Breast epithelium (tissue), 4 donors: Measurements from ENCODE around the gene SELENOS. TPM values are rescaled to one million over a fixed set of nuclear protein-coding genes. Genes with fewer than 3 reads are reported as not detected.
"Not testable (repeated sequence)": the region's sequence is repeated elsewhere in the genome, so short reads cannot be mapped to it uniquely, and the experiment has no call there.

Experiments used
- DNase-seq, 2 donors: peaks; one replicate each; pipeline ENCODE4 v3.0.0-alpha.2; 2019; ENCODE audit warnings: low spot score in 2 of 2
- H3K27ac ChIP-seq, 2 donors: fragments of 200-600 bp; sonication (generic) in 1 of 2; one replicate each; pipeline ENCODE4 v1.5.1; 2016 to 2019; ENCODE audit warnings: mild to moderate bottlenecking in 1 of 2
- H3K27me3 ChIP-seq, 2 donors: fragments of 200-600 bp; sonication (generic) in 1 of 2; one replicate each; pipeline versions ENCODE4 v1.5.1 to v1.6.0; 2017 to 2019; ENCODE audit warnings: control low read depth in 1 of 2, mild to moderate bottlenecking in 1 of 2
- H3K36me3 ChIP-seq: fragments of 200-600 bp; one replicate; pipeline ENCODE4 v1.5.1; 2019
- H3K4me1 ChIP-seq, 2 donors: fragments of 200-600 bp; sonication (generic); one replicate each; pipeline ENCODE4 v1.5.1; 2016 to 2019; ENCODE audit warnings: control low read depth in 1 of 2
- H3K4me3 ChIP-seq, 3 donors: fragments of 200-600 bp; sonication (generic); 1 replicate in 2 of 3; 2 replicates in 1 of 3; pipeline ENCODE4 v1.5.1; 2016 to 2019; ENCODE audit warnings: mild to moderate bottlenecking in 3 of 3, moderate library complexity in 2 of 3
- H3K9me3 ChIP-seq, 2 donors: fragments of 200-600 bp; sonication (generic) in 1 of 2; one replicate each; pipeline ENCODE4 v1.5.1; 2016 to 2019; ENCODE audit warnings: control low read depth in 1 of 2
- POLR2A ChIP-seq: fragments of 450-650 bp; IDR thresholded peaks from one replicate; pipeline ENCODE4 v1.6.1; 2016; ENCODE audit warnings: antibody characterized with exemption, mild to moderate bottlenecking, moderate library complexity
- POLR2AphosphoS5 ChIP-seq, 3 donors: sonication (generic); formaldehyde crosslinking; IDR thresholded peaks; one replicate each; pipeline ENCODE4 v1.6.1; 2017; ENCODE audit warnings: antibody characterized with exemption in 3 of 3
- intact Hi-C: fragments of 100-400 bp; cut with DNase I; formaldehyde crosslinking; loops from one replicate; pipeline ENCODE4 v1.15.1; 2023; ENCODE audit warnings: low total_unique reads
- total RNA-seq, 3 donors: library from RNA; depleted of rRNA; stranded (reverse); fragments of >200 nt; gene quantifications; one replicate each; pipeline ENCODE4 v1.1.0, GENCODE V29; 2016
- TF ChIP-seq, protein P1 (sequence below), 3 donors: fragments of 450-650 bp; IDR thresholded peaks; one replicate each; pipeline ENCODE4 v1.5.1; 2016 to 2017; ENCODE audit warnings: antibody characterized with exemption in 3 of 3, mild to moderate bottlenecking in 3 of 3, moderate library complexity in 3 of 3

Gene SELENOS
- total RNA-seq, 3 donors from 2014 or later, result 56.1 to 76.8 (median 76.4) TPM

DNA sequence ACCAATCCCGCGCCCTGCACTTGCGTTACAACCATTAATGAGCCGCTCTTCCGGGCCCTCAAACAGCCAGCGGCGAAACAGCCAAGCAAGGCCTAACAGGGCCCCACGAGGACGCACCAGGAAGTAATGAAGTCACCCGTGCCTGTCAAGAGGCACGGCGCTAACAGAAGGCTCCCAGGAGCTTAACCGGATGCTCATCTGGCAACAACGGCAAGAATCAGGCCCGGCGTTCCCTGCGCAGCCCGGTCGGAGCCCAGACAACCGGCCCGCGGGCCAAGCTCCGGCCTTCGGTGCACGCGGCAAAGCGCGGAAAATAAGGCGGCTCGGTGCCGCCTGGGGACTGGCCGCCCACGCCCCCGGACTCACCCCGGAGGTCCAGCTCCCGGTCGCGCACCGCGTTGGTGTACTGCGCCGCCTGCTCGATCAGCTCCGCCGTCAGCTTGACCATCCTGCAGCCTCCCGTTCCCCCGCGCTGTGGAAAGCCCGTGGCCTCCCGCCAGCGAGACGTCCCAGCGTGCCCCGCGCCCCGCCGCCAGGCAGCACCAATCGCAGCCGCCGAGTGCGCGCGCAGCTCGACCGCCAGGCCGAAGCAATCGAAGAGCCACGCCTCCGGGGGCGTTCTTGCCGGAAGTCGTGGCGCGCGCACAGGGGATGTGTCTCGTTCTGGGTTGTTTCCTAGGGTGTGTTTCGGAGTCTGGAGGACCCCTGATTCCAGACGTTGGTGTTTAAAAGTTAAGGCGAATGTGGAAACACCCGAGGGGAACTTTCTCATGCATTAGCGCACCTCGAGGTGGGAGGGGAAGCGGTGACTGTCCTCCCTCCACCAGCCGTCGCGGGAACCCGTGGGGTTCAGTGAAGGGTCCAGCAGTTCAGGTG, 17.7 kb upstream of the SELENOS start, which contains the start of gene SNRPA1:
TSS of gene SNRPA1 (minus strand) at position 518 of the 876 bp plus-strand sequence. CDS start at position 448, 70 bp downstream.
- Histone ChIP-seq H3K27ac (peak within 1 kb of the TSS; percentile 95 to 96), H3K4me1 (peaks cover 0 to 15% of the 10 kb centered on the region in 2 donors), H3K27me3 (no peaks in the 10 kb centered on the region), H3K4me3 (peak within 1 kb of the TSS; percentile 93 to 97 (median 93)), H3K36me3 (no peaks in the 10 kb centered on the region), H3K9me3 (no peaks in the 10 kb centered on the region)
- DNase-seq, result peak; percentile 96 to 97
- TF ChIP-seq POLR2A (peak; percentile 87), POLR2AphosphoS5 (IDR thresholded peaks at IDR 0.05) (peak; percentile 85 to 94 (median 93))
- TF ChIP-seq, protein P1, sequence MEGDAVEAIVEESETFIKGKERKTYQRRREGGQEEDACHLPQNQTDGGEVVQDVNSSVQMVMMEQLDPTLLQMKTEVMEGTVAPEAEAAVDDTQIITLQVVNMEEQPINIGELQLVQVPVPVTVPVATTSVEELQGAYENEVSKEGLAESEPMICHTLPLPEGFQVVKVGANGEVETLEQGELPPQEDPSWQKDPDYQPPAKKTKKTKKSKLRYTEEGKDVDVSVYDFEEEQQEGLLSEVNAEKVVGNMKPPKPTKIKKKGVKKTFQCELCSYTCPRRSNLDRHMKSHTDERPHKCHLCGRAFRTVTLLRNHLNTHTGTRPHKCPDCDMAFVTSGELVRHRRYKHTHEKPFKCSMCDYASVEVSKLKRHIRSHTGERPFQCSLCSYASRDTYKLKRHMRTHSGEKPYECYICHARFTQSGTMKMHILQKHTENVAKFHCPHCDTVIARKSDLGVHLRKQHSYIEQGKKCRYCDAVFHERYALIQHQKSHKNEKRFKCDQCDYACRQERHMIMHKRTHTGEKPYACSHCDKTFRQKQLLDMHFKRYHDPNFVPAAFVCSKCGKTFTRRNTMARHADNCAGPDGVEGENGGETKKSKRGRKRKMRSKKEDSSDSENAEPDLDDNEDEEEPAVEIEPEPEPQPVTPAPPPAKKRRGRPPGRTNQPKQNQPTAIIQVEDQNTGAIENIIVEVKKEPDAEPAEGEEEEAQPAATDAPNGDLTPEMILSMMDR (IDR thresholded peaks at IDR 0.05), result no peak
- intact Hi-C loops, result no loop called here

DNA sequence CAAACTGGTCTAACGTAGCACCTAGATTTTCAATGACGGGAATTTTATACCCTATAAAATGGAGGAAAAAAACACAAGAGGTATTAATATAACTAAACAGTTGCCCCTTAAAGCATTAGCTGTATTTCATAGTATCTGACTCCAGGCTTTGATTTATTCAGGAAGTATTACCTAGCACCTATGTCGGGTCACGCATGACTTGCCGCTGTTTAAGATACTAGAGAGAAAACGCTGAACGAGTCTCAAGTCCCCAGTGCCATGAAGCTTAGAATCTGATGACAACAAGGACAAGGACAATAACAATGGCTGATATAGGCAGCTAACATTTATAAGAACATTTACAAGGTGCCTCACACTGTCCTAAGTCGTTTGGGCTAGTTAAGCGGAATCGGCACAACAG, 15.8 kb upstream of the SELENOS start:
- H3K27ac ChIP-seq, result no peak overlapping the region

DNA sequence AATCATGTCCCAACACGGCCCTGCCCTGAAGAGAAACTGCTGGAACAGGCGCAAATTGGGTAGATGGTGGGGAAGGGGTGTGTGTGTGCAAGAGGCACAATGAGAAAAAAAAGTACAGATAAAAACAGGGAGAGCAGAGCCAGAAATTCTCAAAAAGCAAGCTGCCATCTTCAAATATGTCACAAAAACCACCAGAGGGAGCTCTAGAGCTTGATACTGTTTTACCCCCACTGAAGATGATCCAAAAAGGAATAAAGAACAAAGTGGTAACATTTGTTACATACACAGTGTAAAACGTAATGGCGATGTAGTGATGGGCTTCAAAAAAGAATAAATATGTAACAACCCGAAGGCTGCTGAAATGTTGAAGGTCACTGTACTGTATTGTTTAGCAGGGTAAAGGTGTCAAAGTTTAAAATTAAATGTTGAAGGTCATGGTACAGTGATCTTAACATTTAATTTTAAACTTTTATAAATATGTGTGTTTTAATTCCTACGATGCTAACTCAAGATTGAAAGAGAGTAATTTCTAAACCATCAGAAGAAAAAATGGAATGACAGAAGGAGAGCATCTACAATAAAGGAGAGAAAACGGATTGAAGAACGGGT, 11.7 kb upstream of the SELENOS start:
- H3K4me3 ChIP-seq, result no peak overlapping the region
- H3K9me3 ChIP-seq, result no peaks in the 10 kb centered on the region
- TF ChIP-seq, protein P1 (IDR thresholded peaks at IDR 0.05), result peak in 2 of 3 donors; percentile 38 to 62
- TF ChIP-seq POLR2AphosphoS5 (IDR thresholded peaks at IDR 0.05), result no peak
- DNase-seq, result no peak
- no peaks in the 10 kb centered on the region for H3K36me3 ChIP-seq
- peaks cover 0 to 15% of the 10 kb centered on the region in 2 donors for H3K4me1 ChIP-seq
- H3K27me3 ChIP-seq, result no peaks in the 10 kb centered on the region
- intact Hi-C loops, result loop anchor here (10.0 kb wide), 1 partner anchor 924 kb away; no protein-coding TSS in a partner anchor
- H3K27ac ChIP-seq, result no peak overlapping the region

More for the DNA sequence above, 15.8 kb upstream of the SELENOS start:
- TF ChIP-seq POLR2AphosphoS5 (IDR thresholded peaks at IDR 0.05), result no peak
- H3K4me1 ChIP-seq, result peaks cover 0 to 15% of the 10 kb centered on the region in 2 donors
- no peaks in the 10 kb centered on the region for H3K36me3 ChIP-seq
- no peaks in the 10 kb centered on the region for H3K27me3 ChIP-seq
- intact Hi-C loops, result no loop called here
- no peaks in the 10 kb centered on the region for H3K9me3 ChIP-seq
- no peak for DNase-seq
- H3K4me3 ChIP-seq, result peak overlapping the region; percentile 93 to 97 (median 93)

DNA sequence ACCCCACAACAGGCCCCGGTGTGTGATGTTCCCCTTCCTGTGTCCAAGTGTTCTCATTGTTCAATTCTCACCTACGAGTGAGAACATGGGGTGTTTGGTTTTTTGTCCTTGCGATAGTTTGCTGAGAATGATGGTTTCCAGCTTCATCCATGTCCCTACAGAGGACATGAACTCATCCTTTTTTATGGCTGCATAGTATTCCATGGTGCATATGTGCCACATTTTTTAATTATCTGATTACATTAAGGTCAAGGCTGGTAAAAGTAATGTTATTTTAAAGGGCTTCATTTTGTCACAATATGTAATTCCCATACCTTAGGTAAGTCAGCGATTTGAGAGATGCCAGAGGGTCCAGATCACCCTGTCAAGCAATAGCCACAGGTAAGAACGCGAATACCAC, 10.1 kb upstream of the SELENOS start:
- H3K4me1 ChIP-seq, DNase-seq, H3K9me3 ChIP-seq, H3K27me3 ChIP-seq, H3K27ac ChIP-seq, H3K4me3 ChIP-seq, H3K36me3 ChIP-seq: not testable (repeated sequence)
- intact Hi-C loops, result loop anchor here (10.0 kb wide), 1 partner anchor 923 kb away; no protein-coding TSS in a partner anchor

DNA sequence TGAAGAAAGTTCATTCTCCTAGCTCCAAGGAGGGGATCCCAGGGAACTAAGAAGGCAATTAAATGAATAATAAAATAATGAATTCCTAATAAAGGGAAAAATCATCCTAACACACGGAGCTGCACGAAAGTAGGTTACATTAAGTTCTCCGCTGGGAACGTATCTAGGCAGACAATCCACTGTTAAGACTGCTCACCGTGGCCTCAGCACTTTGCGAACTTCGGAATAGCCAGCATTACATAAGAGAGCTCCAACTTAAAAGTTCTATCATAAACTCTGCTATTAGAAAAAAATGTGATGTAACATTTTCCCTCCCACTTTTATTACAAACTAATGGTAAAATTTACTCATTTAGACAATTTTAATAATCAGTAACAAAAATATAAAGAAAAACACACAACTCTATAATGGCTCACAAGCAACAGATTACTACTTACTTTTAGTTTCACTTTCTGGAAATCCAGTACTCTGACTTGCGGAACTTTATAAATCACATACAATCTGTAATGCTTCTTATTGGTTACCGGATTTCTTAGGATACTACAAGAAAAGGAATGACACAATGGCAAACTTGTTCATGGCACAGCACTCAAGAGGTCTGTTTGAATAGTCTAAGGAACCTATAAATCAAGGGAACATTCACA, 9.3 kb upstream of the SELENOS start:
- Histone ChIP-seq H3K27me3 (no peaks in the 10 kb centered on the region), H3K4me3 (no peak overlapping the region), H3K4me1 (no peaks in the 10 kb centered on the region), H3K36me3 (no peaks in the 10 kb centered on the region), H3K27ac (no peak overlapping the region), H3K9me3 (no peaks in the 10 kb centered on the region)
- DNase-seq, result no peak
- TF ChIP-seq, protein P1 (IDR thresholded peaks at IDR 0.05), result no peak
- TF ChIP-seq POLR2AphosphoS5 (IDR thresholded peaks at IDR 0.05) (no peak), POLR2A (no peak)
- intact Hi-C loops, result loop anchor here (10.0 kb wide), 1 partner anchor 922 kb away; no protein-coding TSS in a partner anchor
